Colon (tissue), 2 donors: ENCODE data around the gene RMP24.
"Not testable (repeated sequence)": the region's sequence is repeated elsewhere in the genome, so short reads cannot be mapped to it uniquely, and the experiment has no call there.

ENCODE experiments used
- FAIRE-seq: peaks from 2 replicates; lab custom pipeline; 2012; peaks lifted over from hg19 to GRCh38; lab: Jason Lieb, UNC
- donor health status: control.
- donor health status: control.

The RMP24 gene

GRCh38 chr18:35968278-35968880, 4.1 kb upstream of the RMP24 start:
- no peak for FAIRE-seq

GRCh38 chr18:35969676-35970075, 2.8 kb upstream of the RMP24 start:
- no peak for FAIRE-seq

- no peak for FAIRE-seq
Observed at GRCh38 chr18:35971661-35972196, 750 bp upstream of the RMP24 start.

GRCh38 chr18:35973650-35974049, 1.2 kb downstream of the RMP24 start:
- FAIRE-seq: no peak

GRCh38 chr18:35974181-35974580, 1.7 kb downstream of the RMP24 start:
- FAIRE-seq: no peak

- FAIRE-seq: no peak
Observed at GRCh38 chr18:35979112-35979511, 6.6 kb downstream of the RMP24 start.

- no peak for FAIRE-seq
Observed at GRCh38 chr18:35982409-35983114, 10.1 kb downstream of the RMP24 start.

- no peak for FAIRE-seq
Observed at GRCh38 chr18:35983147-35983546, 10.7 kb downstream of the RMP24 start.

- no peak for FAIRE-seq
Observed at GRCh38 chr18:35983818-35984217, 11.3 kb downstream of the RMP24 start.

GRCh38 chr18:35991696-35992095, 19.2 kb downstream of the RMP24 start:
- FAIRE-seq: no peak

GRCh38 chr18:35993013-35993412, 20.5 kb downstream of the RMP24 start:
- no peak for FAIRE-seq

GRCh38 chr18:35998967-35999366, 26.5 kb downstream of the RMP24 start:
- no peak for FAIRE-seq

GRCh38 chr18:35999925-36000324, 27.4 kb downstream of the RMP24 start:
- FAIRE-seq: no peak

GRCh38 chr18:36006997-36007396, 34.5 kb downstream of the RMP24 start:
- no peak for FAIRE-seq

- no peak for FAIRE-seq
Observed at GRCh38 chr18:36009214-36009613, 36.7 kb downstream of the RMP24 start.

GRCh38 chr18:36012891-36013290, 40.4 kb downstream of the RMP24 start:
- no peak for FAIRE-seq

- FAIRE-seq: no peak
Observed at GRCh38 chr18:36015629-36016028, 43.1 kb downstream of the RMP24 start.

- no peak for FAIRE-seq
Observed at GRCh38 chr18:36017232-36017631, 44.8 kb downstream of the RMP24 start.

- no peak for FAIRE-seq
Observed at GRCh38 chr18:36020174-36020711, 47.8 kb downstream of the RMP24 start.

- no peak for FAIRE-seq
Observed at GRCh38 chr18:36023336-36023735, 50.9 kb downstream of the RMP24 start.

GRCh38 chr18:36024241-36024640, 51.8 kb downstream of the RMP24 start:
- FAIRE-seq: not testable (repeated sequence)

GRCh38 chr18:36025025-36025424, 52.5 kb downstream of the RMP24 start:
- no peak for FAIRE-seq

- FAIRE-seq: no peak
Observed at GRCh38 chr18:36028859-36029258, 56.4 kb downstream of the RMP24 start.
